HepG2 (cell line): ENCODE results near the gene ATP11A.

Source experiments
- ARHGAP35 ChIP-seq: sonication (generic); formaldehyde crosslinking; IDR thresholded peaks from 2 replicates; pipeline ENCODE4 v1.9.0; 2022; ENCODE audit warnings: mild to moderate bottlenecking, inconsistent platforms, moderate library complexity, missing genetic modification reagents, borderline replicate concordance
- MXI1 ChIP-seq: IDR thresholded peaks from 3 replicates; pipeline ENCODE4 v1.6.1; 2012; ENCODE audit warnings: low read depth, low read length, inconsistent platforms, borderline replicate concordance
- NR2C2 ChIP-seq: sonication (generic); formaldehyde crosslinking; IDR thresholded peaks from 2 replicates; pipeline ENCODE4 v1.4.0; 2020; ENCODE audit warnings: missing genetic modification reagents, mild to moderate bottlenecking, moderate library complexity, borderline replicate concordance
- NR2F6 ChIP-seq, 2 experiments: IDR thresholded peaks; 2 replicates each; pipeline ENCODE4 v1.6.1; 2016; ENCODE audit warnings: antibody characterized with exemption in 1 of 2, mild to moderate bottlenecking in 1 of 2
- POLR2AphosphoS5 ChIP-seq: IDR thresholded peaks from 2 replicates; pipeline ENCODE4 v1.6.1; 2012; ENCODE audit warnings: low read depth, low read length
- REST ChIP-seq, 2 experiments: IDR thresholded peaks; 2 replicates each; pipeline ENCODE4 v1.6.1; 2011 to 2012; ENCODE audit warnings: low read length in 2 of 2, borderline replicate concordance in 1 of 2, low read depth in 1 of 2, mild to moderate bottlenecking in 1 of 2, moderate library complexity in 1 of 2
- RNF2 ChIP-seq: fragments of 450-650 bp; conservative IDR thresholded peaks from 2 replicates; pipeline ENCODE4 v1.6.1; 2016; ENCODE audit warnings: low read depth
- TAF15 ChIP-seq: fragments of 200-400 bp; formaldehyde crosslinking; IDR thresholded peaks from one replicate; pipeline ENCODE4 v1.6.1; 2018; ENCODE audit warnings: mild to moderate bottlenecking, low read depth, low read length; ENCODE audit not compliant: poor library complexity, severe bottlenecking
- ZKSCAN1 ChIP-seq: fragments of 150-350 bp; IDR thresholded peaks from 2 replicates; pipeline ENCODE4 v1.6.1; 2014; ENCODE audit warnings: low read length
- ZNF207 ChIP-seq: fragments of 450-650 bp; IDR thresholded peaks from 2 replicates; pipeline ENCODE4 v1.6.1; 2016; ENCODE audit warnings: antibody characterized with exemption, borderline replicate concordance
- TF ChIP-seq, protein P1 (sequence below): sonication (generic); formaldehyde crosslinking; IDR thresholded peaks from 2 replicates; pipeline ENCODE4 v1.5.0; 2020; ENCODE audit warnings: mild to moderate bottlenecking, missing genetic modification reagents, moderate library complexity

GRCh38 chr13:112792511-112792910 is 102.7 kb downstream of the ATP11A start:
- TF ChIP-seq, protein P1, sequence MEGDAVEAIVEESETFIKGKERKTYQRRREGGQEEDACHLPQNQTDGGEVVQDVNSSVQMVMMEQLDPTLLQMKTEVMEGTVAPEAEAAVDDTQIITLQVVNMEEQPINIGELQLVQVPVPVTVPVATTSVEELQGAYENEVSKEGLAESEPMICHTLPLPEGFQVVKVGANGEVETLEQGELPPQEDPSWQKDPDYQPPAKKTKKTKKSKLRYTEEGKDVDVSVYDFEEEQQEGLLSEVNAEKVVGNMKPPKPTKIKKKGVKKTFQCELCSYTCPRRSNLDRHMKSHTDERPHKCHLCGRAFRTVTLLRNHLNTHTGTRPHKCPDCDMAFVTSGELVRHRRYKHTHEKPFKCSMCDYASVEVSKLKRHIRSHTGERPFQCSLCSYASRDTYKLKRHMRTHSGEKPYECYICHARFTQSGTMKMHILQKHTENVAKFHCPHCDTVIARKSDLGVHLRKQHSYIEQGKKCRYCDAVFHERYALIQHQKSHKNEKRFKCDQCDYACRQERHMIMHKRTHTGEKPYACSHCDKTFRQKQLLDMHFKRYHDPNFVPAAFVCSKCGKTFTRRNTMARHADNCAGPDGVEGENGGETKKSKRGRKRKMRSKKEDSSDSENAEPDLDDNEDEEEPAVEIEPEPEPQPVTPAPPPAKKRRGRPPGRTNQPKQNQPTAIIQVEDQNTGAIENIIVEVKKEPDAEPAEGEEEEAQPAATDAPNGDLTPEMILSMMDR = no peak
- no peak for TF ChIP-seq TAF15
- no peak for TF ChIP-seq NR2F6 (IDR thresholded peaks at IDR 0.05)
- no peak for TF ChIP-seq NR2F6 (CRISPR knock-in tag; IDR thresholded peaks at IDR 0.05)
- no peak for TF ChIP-seq POLR2AphosphoS5
- TF ChIP-seq ARHGAP35 (CRISPR knock-in tag) = no peak
- TF ChIP-seq RNF2 = no peak
- no peak for TF ChIP-seq ZNF207
- no peak for TF ChIP-seq NR2C2 (CRISPR knock-in tag)
- no peak for TF ChIP-seq MXI1
- TF ChIP-seq REST (IDR thresholded peaks at IDR 0.05; ENCODE audit: borderline replicate concordance in 1 of 2, low read depth in 1 of 2, low read length in 2 of 2) = no peak
- TF ChIP-seq ZKSCAN1 = no peak
